ENCODE measurements around the gene ABCC8.

- no peak for TF ChIP-seq CTCF (conservative IDR thresholded peaks at IDR 0.05; ENCODE audit: low read depth, low read length)
- no peak for TF ChIP-seq EZH2 (IDR thresholded peaks at IDR 0.05; ENCODE audit: borderline replicate concordance, low read depth, low read length, poor library complexity, severe bottlenecking)
These were observed 48.9 kb upstream of the ABCC8 start for GRCh38 chr11:17525570-17525969.
